GM12878 (cell line): Measurements from ENCODE around the gene ALG2. TPM values are rescaled to one million over a fixed set of nuclear protein-coding genes. Genes with fewer than 3 reads are reported as not detected.

ENCODE experiments used
- ATAC-seq: fragments of 200-7000 bp; cut with Tn5 transposase; 3 replicates; pipeline ENCODE4 v1.9.1; 2020; ENCODE audit warnings: mild to moderate bottlenecking, moderate library complexity
- BruUV-seq: library from RNA; stranded (reverse); fragments of 400-500 nt; replicated peaks from 2 replicates; lab custom pipeline; 2021; lab: Mats Ljungman, UMichigan
- CTCF ChIA-PET: fragments of 300-600 bp; sonication (Branson Sonifier 250); formaldehyde crosslinking; extraction: SDS; loops from one replicate; lab custom pipeline; 2021; ENCODE audit warnings: inconsistent platforms; lab: Yijun Ruan, JAX
- POLR2A ChIA-PET: fragments of 350-600 bp; formaldehyde crosslinking; extraction: SDS; loops from one replicate; lab custom pipeline; 2021; ENCODE audit warnings: inconsistent platforms; lab: Charles Lee
- RAD21 ChIA-PET: fragments of 300-600 bp; sonication (Branson Sonifier 250); formaldehyde crosslinking; loops from one replicate; lab custom pipeline; 2023; ENCODE audit warnings: antibody characterized with exemption; ENCODE audit not compliant: unreplicated experiment; lab: Charles Lee
- SMC1A ChIA-PET: fragments of 300-600 bp; sonication (Branson Sonifier 250); formaldehyde crosslinking; loops from one replicate; lab custom pipeline; 2023; ENCODE audit not compliant: unreplicated experiment, uncharacterized antibody; lab: Charles Lee
- DNase-seq: peaks from one replicate; pipeline ENCODE4 v3.0.0-alpha.2; 2011; ENCODE audit warnings: low read depth, low spot score
- FAIRE-seq: peaks from 3 replicates; lab custom pipeline; 2011; peaks lifted over from hg19 to GRCh38; lab: Jason Lieb, UNC
- H2AFZ ChIP-seq: 2 replicates; pipeline ENCODE4 v1.6.0; 2011; ENCODE audit warnings: low read depth, low read length, control low read depth; ENCODE audit not compliant: control insufficient read depth
- H3K27ac ChIP-seq: 2 replicates; pipeline ENCODE4 v1.5.1; 2011; ENCODE audit warnings: control low read depth; ENCODE audit not compliant: control insufficient read depth, insufficient read depth
- H3K27me3 ChIP-seq, 2 experiments: replicated peaks in 1 of 2; 2 replicates each; pipeline versions ENCODE4 v1.6.0 to v1.6.1; 2011; ENCODE audit warnings: low read length in 1 of 2; ENCODE audit not compliant: control insufficient read depth in 2 of 2, insufficient read depth in 2 of 2
- H3K36me3 ChIP-seq, 2 experiments: 2 replicates each; pipeline ENCODE4 v1.5.1; 2011; ENCODE audit warnings: low read length in 1 of 2; ENCODE audit not compliant: control insufficient read depth in 2 of 2, insufficient read depth in 2 of 2
- H3K4me1 ChIP-seq: 2 replicates; pipeline ENCODE4 v1.6.1; 2011; ENCODE audit warnings: mild to moderate bottlenecking, low read length, moderate library complexity, mixed read lengths; ENCODE audit not compliant: control insufficient read depth, insufficient read depth
- H3K4me2 ChIP-seq: 2 replicates; pipeline ENCODE4 v1.6.0; 2011; ENCODE audit warnings: control low read depth; ENCODE audit not compliant: control insufficient read depth, insufficient read depth
- H3K4me3 ChIP-seq: fragments of 200-600 bp; sonication (generic); 2 replicates; pipeline ENCODE4 v1.5.1; 2016
- H3K79me2 ChIP-seq: 2 replicates; pipeline ENCODE4 v1.6.0; 2011; ENCODE audit warnings: low read length; ENCODE audit not compliant: control insufficient read depth, insufficient read depth
- H3K9ac ChIP-seq: 2 replicates; pipeline ENCODE4 v1.8.0; 2011; ENCODE audit warnings: low read length, control low read depth, mixed read lengths; ENCODE audit not compliant: control insufficient read depth, insufficient read depth
- H3K9me3 ChIP-seq: replicated peaks from 3 replicates; pipeline ENCODE4 v1.5.1; 2011; ENCODE audit warnings: mild to moderate bottlenecking, low read length; ENCODE audit not compliant: control insufficient read depth, insufficient read depth
- H4K20me1 ChIP-seq: 2 replicates; pipeline ENCODE4 v1.6.0; 2011; ENCODE audit not compliant: control insufficient read depth, insufficient read depth
- CEBPB ChIP-seq, 2 experiments: fragments of 150-350 bp in 1 of 2; IDR thresholded peaks; 2 replicates each; pipeline ENCODE4 v1.6.1; 2012 to 2014; ENCODE audit warnings: low read depth in 2 of 2, low read length in 2 of 2, borderline replicate concordance in 1 of 2, inconsistent platforms in 1 of 2
- MYC ChIP-seq: IDR thresholded peaks from 2 replicates; pipeline ENCODE4 v1.6.1; 2011; ENCODE audit warnings: mild to moderate bottlenecking, low read length, moderate library complexity, inconsistent platforms; ENCODE audit not compliant: insufficient read depth, insufficient replicate concordance, insufficient read length, severe bottlenecking
- POU2F2 ChIP-seq: IDR thresholded peaks from 3 replicates; pipeline ENCODE4 v1.6.1; 2011; ENCODE audit warnings: low read depth, mild to moderate bottlenecking, low read length, borderline replicate concordance
- SPI1 ChIP-seq: IDR thresholded peaks from 2 replicates; pipeline ENCODE4 v1.6.1; 2011; ENCODE audit warnings: low read depth, mild to moderate bottlenecking, low read length, moderate library complexity, borderline replicate concordance; ENCODE audit not compliant: insufficient read depth
- WGBS: methylation state at CpG from one replicate; pipeline ENCODE4 v1.1.6; 2016; ENCODE audit warnings: low lambda C conversion rate; ENCODE audit not compliant: insufficient replicate concordance, insufficient coverage; ENCODE audit errors: missing lambda C conversion rate; 5-methylcytosine and 5-hydroxymethylcytosine counted together
- in situ Hi-C: fragments of 300-500 bp; cut with MboI; formaldehyde crosslinking; loops from 9 replicates; pipeline ENCODE4 v1.14.3; 2018; ENCODE audit warnings: mixed read lengths
- intact Hi-C: fragments of 100-400 bp; cut with micrococcal nuclease; formaldehyde crosslinking; loops from one replicate; pipeline ENCODE4 v1.14.2; 2022; ENCODE audit not compliant: unreplicated experiment
- polyA plus RNA-seq, 11 experiments: library from polyadenylated mRNA; depleted of rRNA in 4 of 11; unstranded in 6 of 11; stranded (reverse) in 5 of 11; fragments of >200 nt; fragmentation: Nextera tagmentation in 4 of 11; fragmentation: Illumina TruSeq in 1 of 11; extraction: Ambion mirVana in 4 of 11; extraction: Trizol in 1 of 11; gene quantifications; 1 replicate in 1 of 11; 2 replicates in 10 of 11; pipeline versions ENCODE4 v1.2.1 to v1.2.3, GENCODE V29; 2011 to 2016; ENCODE audit warnings: inconsistent platforms in 2 of 11, missing spikeins in 2 of 11, low read depth in 1 of 11
- total RNA-seq, 4 experiments: library from RNA; depleted of rRNA in 3 of 4; stranded (reverse); fragments of >200 nt in 3 of 4; fragmentation: Illumina TruSeq in 1 of 4; extraction: Trizol in 1 of 4; gene quantifications; 2 replicates each; pipeline versions ENCODE4 v1.2.1 to v1.2.3, GENCODE V29; 2013 to 2021

The ALG2 gene
- total and polyA plus RNA-seq, 10 of the 15 experiments (the other 5 are each of a cell fraction or from before 2014, with no cell fraction given), result 8.8 to 52.5 (median 38.6) TPM

DNA sequence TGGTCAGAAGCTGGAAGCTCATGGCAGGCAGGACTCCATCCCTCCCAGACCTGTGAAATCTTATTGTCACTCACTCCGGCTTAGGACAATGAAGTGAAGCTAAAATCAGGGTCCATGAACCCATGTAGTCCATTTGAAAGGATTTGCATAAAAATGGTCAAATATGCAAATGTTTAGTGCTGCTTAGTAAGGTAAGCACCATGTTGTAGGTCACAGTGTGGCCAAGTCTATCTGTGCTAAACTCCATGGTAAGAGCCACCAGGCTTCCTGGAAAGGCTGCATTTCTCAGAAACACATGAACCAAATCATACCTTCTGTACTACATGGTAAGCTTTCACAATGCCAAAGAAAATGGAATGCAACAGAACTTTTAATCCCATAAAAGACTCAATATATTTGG is 5.7 kb downstream of the ALG2 start:
- POLR2A ChIA-PET, result interaction anchor here (0.9 to 1.2 kb wide), 2 partner anchors 10 to 19 kb away, joined by 3 to 9 read pairs; no protein-coding TSS in a partner anchor
- CTCF ChIA-PET, result interaction anchor here (0.5 to 3.5 kb wide), 11 partner anchors 9 to 198 kb away, joined by 3 to 15 read pairs (median 4); no protein-coding TSS in a partner anchor
- 100% methylated on average over 1 of the region's 1 CpG for WGBS
- Histone ChIP-seq H3K27ac (no peak overlapping the region), H3K4me1 (no peaks in the 10 kb centered on the region), H3K9me3 (no peaks in the 10 kb centered on the region; the same call in 2 of the 3 replicates), H3K79me2 (peaks cover 38% of the 10 kb centered on the region), H3K9ac (no peak overlapping the region), H3K27me3 (no peaks in the 10 kb centered on the region), H3K4me2 (no peak overlapping the region), H3K36me3 (peaks cover 0 to 4% of the 10 kb centered on the region in 2 experiments; a peak in 1 of 4 replicates), H3K4me3 (no peak overlapping the region), H2AFZ (no peak overlapping the region), H4K20me1 (no peaks in the 10 kb centered on the region; the same call in 1 of the 2 replicates)
- TF ChIP-seq MYC (no peak), POU2F2 (peak; percentile 72; the same call in 2 of the 3 replicates)
- intact Hi-C loops, result no loop called here
- SMC1A ChIA-PET, result interaction anchor here (0.5 to 14.7 kb wide), 14 partner anchors 8 to 1171 kb away, joined by 3 to 189 read pairs (median 4); no protein-coding TSS in a partner anchor
- no peak for DNase-seq
- in situ Hi-C loops, result no loop called here
- no TSS peak for BruUV-seq
- FAIRE-seq, result no peak
- RAD21 ChIA-PET, result interaction anchor here (1.3 to 1.4 kb wide), 2 partner anchors 14 to 16 kb away, joined by 3 to 4 read pairs; no protein-coding TSS in a partner anchor
- peak; percentile 9; the same call in 1 of the 3 replicates for ATAC-seq

- Histone ChIP-seq H4K20me1 (no peaks in the 10 kb centered on the region), H2AFZ (no peak overlapping the region), H3K36me3 (peaks cover 0 to 4% of the 10 kb centered on the region in 2 experiments; a peak in 1 of 4 replicates), H3K27ac (no peak overlapping the region), H3K4me3 (no peak overlapping the region), H3K4me2 (no peak overlapping the region), H3K9ac (no peak overlapping the region), H3K79me2 (peaks cover 10% of the 10 kb centered on the region), H3K4me1 (no peaks in the 10 kb centered on the region), H3K27me3 (no peaks in the 10 kb centered on the region), H3K9me3 (no peaks in the 10 kb centered on the region; the same call in 2 of the 3 replicates)
- FAIRE-seq (no peak), ATAC-seq (no peak), DNase-seq (no peak)
- ChIA-PET POLR2A (interaction anchor here (0.8 kb wide), 1 partner anchor 9 kb away, joined by 4 read pairs; the partner anchor contains the start of gene SEC61B), CTCF (interaction anchor here (0.6 to 3.5 kb wide), 3 partner anchors 19 to 48 kb away, joined by 3 to 14 read pairs (median 4); no protein-coding TSS in a partner anchor), SMC1A (interaction anchor here (0.6 to 14.7 kb wide), 4 partner anchors 19 to 34 kb away, joined by 3 to 189 read pairs (median 4); no protein-coding TSS in a partner anchor), RAD21 (interaction anchor here (0.6 kb wide), 1 partner anchor 1210 kb away, joined by 3 read pairs; no protein-coding TSS in a partner anchor)
- intact Hi-C loops (no loop called here), in situ Hi-C loops (no loop called here)
- 44% methylated on average over 1 of the region's 1 CpG for whole genome bisulfite sequencing
- TF ChIP-seq SPI1 (peak; percentile 42; the same call in 1 of the 2 replicates), CEBPB (IDR thresholded peaks at IDR 0.05; ENCODE audit: borderline replicate concordance in 1 of 2, low read depth in 2 of 2, low read length in 2 of 2) (no peak)
- BruUV-seq, result no TSS peak
Measured at GRCh38 chr9:99213197-99213596, 8.5 kb downstream of the ALG2 start.
